Smooth muscle cell (in vitro differentiated cells): ENCODE data around the gene ATP6V0A1. TPM values are rescaled to one million over a fixed set of nuclear protein-coding genes. Genes with fewer than 3 reads are reported as not detected.

Experiments
- DNase-seq: peaks from one replicate; lab custom pipeline; 2025; ENCODE audit not compliant: unreplicated experiment; lab: John Stamatoyannopoulos, UW
- H2AFZ ChIP-seq: fragments of 200-600 bp; sonication (generic); 2 replicates; pipeline ENCODE4 v1.6.0; 2016; ENCODE audit warnings: antibody characterized with exemption, low read depth, mild to moderate bottlenecking
- H3F3A ChIP-seq: fragments of 200-600 bp; sonication (generic); 2 replicates; pipeline ENCODE4 v1.6.0; 2017; ENCODE audit warnings: antibody characterized with exemption, low read depth
- H3K27ac ChIP-seq: fragments of 200-600 bp; sonication (generic); 2 replicates; pipeline ENCODE4 v1.5.1; 2016; ENCODE audit warnings: low read depth, mild to moderate bottlenecking
- H3K27me3 ChIP-seq: fragments of 200-600 bp; sonication (generic); 2 replicates; pipeline ENCODE4 v1.6.1; 2016; ENCODE audit warnings: low read depth, mild to moderate bottlenecking
- H3K36me3 ChIP-seq: fragments of 200-600 bp; sonication (generic); 2 replicates; pipeline ENCODE4 v1.5.1; 2016; ENCODE audit warnings: low read depth
- H3K4me1 ChIP-seq: fragments of 200-600 bp; sonication (generic); 2 replicates; pipeline ENCODE4 v1.5.1; 2016; ENCODE audit warnings: low read depth
- H3K4me2 ChIP-seq: fragments of 200-600 bp; sonication (generic); 2 replicates; pipeline ENCODE4 v1.6.0; 2016; ENCODE audit warnings: mild to moderate bottlenecking
- H3K4me3 ChIP-seq: fragments of 200-600 bp; sonication (generic); 2 replicates; pipeline ENCODE4 v1.5.1; 2016; ENCODE audit warnings: mild to moderate bottlenecking
- H3K79me2 ChIP-seq: fragments of 200-600 bp; sonication (generic); 2 replicates; pipeline ENCODE4 v1.6.0; 2016; ENCODE audit warnings: low read depth, mild to moderate bottlenecking
- H3K9ac ChIP-seq: fragments of 200-600 bp; sonication (generic); 2 replicates; pipeline ENCODE4 v1.6.0; 2016; ENCODE audit warnings: low read depth
- H3K9me3 ChIP-seq: fragments of 200-600 bp; sonication (generic); replicated peaks from 2 replicates; pipeline ENCODE4 v1.5.1; 2016; ENCODE audit warnings: low read depth
- H4K20me1 ChIP-seq: fragments of 200-600 bp; sonication (generic); 2 replicates; pipeline ENCODE4 v1.6.0; 2016; ENCODE audit warnings: low read depth
- WGBS: methylation state at CpG from one replicate; pipeline ENCODE4 v1.1.7; 2016; ENCODE audit warnings: low lambda C conversion rate; 5-methylcytosine and 5-hydroxymethylcytosine counted together
- polyA plus RNA-seq: library from polyadenylated mRNA; unstranded; fragments of >200 nt; fragmentation: Nextera tagmentation; extraction: Ambion mirVana; gene quantifications from 2 replicates; pipeline ENCODE4 v1.2.1, GENCODE V29; 2016
- total RNA-seq: library from RNA; depleted of rRNA; stranded (reverse); fragments of >200 nt; gene quantifications from 2 replicates; pipeline ENCODE4 v1.2.3, GENCODE V29; 2014
- TF ChIP-seq, protein P1 (sequence below): fragments of 200-600 bp; sonication (generic); IDR thresholded peaks from 2 replicates; pipeline ENCODE4 v1.5.1; 2017; ENCODE audit warnings: borderline replicate concordance, mild to moderate bottlenecking, antibody characterized with exemption; ENCODE audit not compliant: insufficient read depth, poor library complexity, severe bottlenecking

Gene ATP6V0A1
- total and polyA plus RNA-seq, 2 experiments from 2014 or later: 27.3 to 54.7 TPM

GRCh38 chr17:42424991-42425610 is 33.6 kb upstream of the ATP6V0A1 start:
- Histone ChIP-seq H3F3A (peaks cover 23% of the 10 kb centered on the region), H2AFZ (no peak overlapping the region), H3K27ac (no peak overlapping the region), H3K4me2 (no peak overlapping the region), H4K20me1 (peaks cover 21% of the 10 kb centered on the region), H3K27me3 (no peaks in the 10 kb centered on the region), H3K9me3 (no peaks in the 10 kb centered on the region), H3K4me3 (no peak overlapping the region), H3K79me2 (peaks cover 29% of the 10 kb centered on the region), H3K9ac (no peak overlapping the region), H3K4me1 (peaks cover 19% of the 10 kb centered on the region), H3K36me3 (no peaks in the 10 kb centered on the region)
- WGBS: 80% methylated on average over 4 of the region's 4 CpGs
- DNase-seq: no peak
- TF ChIP-seq, protein P1, sequence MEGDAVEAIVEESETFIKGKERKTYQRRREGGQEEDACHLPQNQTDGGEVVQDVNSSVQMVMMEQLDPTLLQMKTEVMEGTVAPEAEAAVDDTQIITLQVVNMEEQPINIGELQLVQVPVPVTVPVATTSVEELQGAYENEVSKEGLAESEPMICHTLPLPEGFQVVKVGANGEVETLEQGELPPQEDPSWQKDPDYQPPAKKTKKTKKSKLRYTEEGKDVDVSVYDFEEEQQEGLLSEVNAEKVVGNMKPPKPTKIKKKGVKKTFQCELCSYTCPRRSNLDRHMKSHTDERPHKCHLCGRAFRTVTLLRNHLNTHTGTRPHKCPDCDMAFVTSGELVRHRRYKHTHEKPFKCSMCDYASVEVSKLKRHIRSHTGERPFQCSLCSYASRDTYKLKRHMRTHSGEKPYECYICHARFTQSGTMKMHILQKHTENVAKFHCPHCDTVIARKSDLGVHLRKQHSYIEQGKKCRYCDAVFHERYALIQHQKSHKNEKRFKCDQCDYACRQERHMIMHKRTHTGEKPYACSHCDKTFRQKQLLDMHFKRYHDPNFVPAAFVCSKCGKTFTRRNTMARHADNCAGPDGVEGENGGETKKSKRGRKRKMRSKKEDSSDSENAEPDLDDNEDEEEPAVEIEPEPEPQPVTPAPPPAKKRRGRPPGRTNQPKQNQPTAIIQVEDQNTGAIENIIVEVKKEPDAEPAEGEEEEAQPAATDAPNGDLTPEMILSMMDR: no peak

- Histone ChIP-seq H2AFZ (no peak overlapping the region), H3K9me3 (no peaks in the 10 kb centered on the region), H3K36me3 (no peaks in the 10 kb centered on the region), H3K4me2 (no peak overlapping the region), H3K9ac (no peak overlapping the region), H4K20me1 (no peaks in the 10 kb centered on the region), H3K27me3 (no peaks in the 10 kb centered on the region), H3F3A (peaks cover 4% of the 10 kb centered on the region), H3K79me2 (no peaks in the 10 kb centered on the region), H3K4me3 (no peak overlapping the region), H3K4me1 (peaks cover 4% of the 10 kb centered on the region), H3K27ac (peak overlapping the region; percentile 75)
- WGBS: 50% methylated on average over 4 of the region's 4 CpGs
- TF ChIP-seq, protein P1: peak; percentile 68
- DNase-seq: no peak
Measured at GRCh38 chr17:42428141-42428944, 30.3 kb upstream of the ATP6V0A1 start.

DNA sequence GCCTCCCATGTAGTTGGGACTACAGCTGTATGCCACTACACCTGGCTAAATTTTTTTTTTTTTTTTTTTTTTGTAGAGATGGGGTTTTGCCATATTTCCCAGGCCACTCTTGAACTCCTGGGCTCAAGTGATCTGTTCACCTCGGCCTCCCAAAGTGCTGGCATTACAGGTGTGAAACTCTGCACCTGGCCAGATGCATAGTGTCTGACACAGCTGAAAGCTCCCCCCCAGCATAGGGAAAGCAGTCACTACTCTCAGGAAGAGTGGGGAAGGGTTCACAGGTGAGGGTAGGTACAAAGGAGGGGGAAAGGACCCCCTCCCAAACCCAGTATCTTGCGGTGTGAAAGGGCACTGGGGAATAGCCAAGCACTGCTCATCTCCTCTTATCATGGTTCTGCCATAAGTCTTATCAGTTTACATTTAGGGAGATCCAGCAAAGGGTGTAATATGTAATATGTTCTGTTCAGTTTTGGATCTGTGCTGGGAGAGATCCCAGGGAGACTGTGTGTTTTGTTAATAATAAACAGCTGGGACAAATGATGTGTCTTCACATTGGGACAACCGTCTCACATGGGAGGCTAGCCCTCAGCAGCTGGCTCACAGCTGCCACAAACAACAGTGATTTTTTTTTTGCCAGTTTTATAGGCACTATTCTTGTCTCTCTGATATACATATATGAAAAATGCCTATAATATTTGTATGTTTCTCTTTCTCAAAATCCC is 28.8 kb upstream of the ATP6V0A1 start:
- Histone ChIP-seq H4K20me1 (no peaks in the 10 kb centered on the region), H3K79me2 (no peaks in the 10 kb centered on the region), H3K4me1 (no peaks in the 10 kb centered on the region), H3K9me3 (no peaks in the 10 kb centered on the region), H3K4me2 (no peak overlapping the region), H3F3A (peaks cover 4% of the 10 kb centered on the region), H2AFZ (no peak overlapping the region), H3K27me3 (no peaks in the 10 kb centered on the region), H3K4me3 (no peak overlapping the region), H3K9ac (no peak overlapping the region), H3K27ac (no peak overlapping the region), H3K36me3 (no peaks in the 10 kb centered on the region)
- TF ChIP-seq, protein P1: no peak
- 71% methylated on average over 3 of the region's 3 CpGs for WGBS
- DNase-seq: no peak
